HepG2 (cell line): ENCODE results near the gene SAMD4B.

Experiments used
- CEBPB ChIP-seq: IDR thresholded peaks from 2 replicates; pipeline ENCODE4 v1.6.1; 2011; ENCODE audit warnings: low read depth, low read length, improper control_type of control experiment, borderline replicate concordance
- GATAD1 ChIP-seq: IDR thresholded peaks from 2 replicates; pipeline ENCODE4 v1.6.1; 2016; ENCODE audit warnings: missing genetic modification reagents, missing compliant biosample characterization
- NFE2L2 ChIP-seq: fragments of 150-350 bp; IDR thresholded peaks from 2 replicates; pipeline ENCODE4 v1.6.1; 2014; ENCODE audit warnings: low read length
- PCBP2 ChIP-seq: fragments of 200-400 bp; formaldehyde crosslinking; optimal IDR thresholded peaks from 2 replicates; pipeline ENCODE3; 2018; ENCODE audit warnings: low read length, low read depth; ENCODE audit not compliant: poor library complexity, severe bottlenecking
- SP2 ChIP-seq: sonication (generic); formaldehyde crosslinking; IDR thresholded peaks from 2 replicates; pipeline ENCODE4 v1.5.1; 2020; ENCODE audit warnings: mild to moderate bottlenecking, missing genetic modification reagents
- SP4 ChIP-seq: sonication (generic); formaldehyde crosslinking; IDR thresholded peaks from 2 replicates; pipeline ENCODE4 v1.8.1; 2023; ENCODE audit warnings: mild to moderate bottlenecking, missing genetic modification reagents
- ZBTB26 ChIP-seq: IDR thresholded peaks from 2 replicates; pipeline ENCODE4 v1.6.1; 2016; ENCODE audit warnings: missing compliant biosample characterization, missing genetic modification reagents, borderline replicate concordance
- ZBTB49 ChIP-seq: sonication (generic); formaldehyde crosslinking; IDR thresholded peaks from 2 replicates; pipeline ENCODE4 v1.4.0; 2020; ENCODE audit warnings: missing genetic modification reagents, borderline replicate concordance
- ZHX1 ChIP-seq: sonication (generic); formaldehyde crosslinking; IDR thresholded peaks from 2 replicates; pipeline ENCODE4 v1.8.1; 2022; ENCODE audit warnings: low read depth, mild to moderate bottlenecking, missing genetic modification reagents
- TF ChIP-seq, protein P1 (sequence below): sonication (generic); formaldehyde crosslinking; IDR thresholded peaks from 2 replicates; pipeline ENCODE4 v1.5.0; 2020; ENCODE audit warnings: mild to moderate bottlenecking, missing genetic modification reagents, moderate library complexity
- TF ChIP-seq, protein P2 (sequence below): sonication (generic); formaldehyde crosslinking; IDR thresholded peaks from 2 replicates; pipeline ENCODE4 v1.4.0; 2020; ENCODE audit warnings: missing genetic modification reagents
- TF ChIP-seq, protein P3 (sequence below): IDR thresholded peaks from 2 replicates; pipeline ENCODE4 v1.6.1; 2016; ENCODE audit warnings: control low read depth

- TF ChIP-seq ZBTB26 (CRISPR knock-in tag), result no peak
- TF ChIP-seq, protein P1, sequence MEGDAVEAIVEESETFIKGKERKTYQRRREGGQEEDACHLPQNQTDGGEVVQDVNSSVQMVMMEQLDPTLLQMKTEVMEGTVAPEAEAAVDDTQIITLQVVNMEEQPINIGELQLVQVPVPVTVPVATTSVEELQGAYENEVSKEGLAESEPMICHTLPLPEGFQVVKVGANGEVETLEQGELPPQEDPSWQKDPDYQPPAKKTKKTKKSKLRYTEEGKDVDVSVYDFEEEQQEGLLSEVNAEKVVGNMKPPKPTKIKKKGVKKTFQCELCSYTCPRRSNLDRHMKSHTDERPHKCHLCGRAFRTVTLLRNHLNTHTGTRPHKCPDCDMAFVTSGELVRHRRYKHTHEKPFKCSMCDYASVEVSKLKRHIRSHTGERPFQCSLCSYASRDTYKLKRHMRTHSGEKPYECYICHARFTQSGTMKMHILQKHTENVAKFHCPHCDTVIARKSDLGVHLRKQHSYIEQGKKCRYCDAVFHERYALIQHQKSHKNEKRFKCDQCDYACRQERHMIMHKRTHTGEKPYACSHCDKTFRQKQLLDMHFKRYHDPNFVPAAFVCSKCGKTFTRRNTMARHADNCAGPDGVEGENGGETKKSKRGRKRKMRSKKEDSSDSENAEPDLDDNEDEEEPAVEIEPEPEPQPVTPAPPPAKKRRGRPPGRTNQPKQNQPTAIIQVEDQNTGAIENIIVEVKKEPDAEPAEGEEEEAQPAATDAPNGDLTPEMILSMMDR, result no peak
- TF ChIP-seq SP4 (CRISPR knock-in tag), result no peak
- no peak for TF ChIP-seq ZBTB49 (CRISPR knock-in tag)
- no peak for TF ChIP-seq PCBP2
- TF ChIP-seq ZHX1 (CRISPR knock-in tag), result no peak
- no peak for TF ChIP-seq SP2 (CRISPR knock-in tag)
- no peak for TF ChIP-seq GATAD1 (CRISPR knock-in tag)
- no peak for TF ChIP-seq NFE2L2
- TF ChIP-seq CEBPB, result no peak
- TF ChIP-seq, protein P2, sequence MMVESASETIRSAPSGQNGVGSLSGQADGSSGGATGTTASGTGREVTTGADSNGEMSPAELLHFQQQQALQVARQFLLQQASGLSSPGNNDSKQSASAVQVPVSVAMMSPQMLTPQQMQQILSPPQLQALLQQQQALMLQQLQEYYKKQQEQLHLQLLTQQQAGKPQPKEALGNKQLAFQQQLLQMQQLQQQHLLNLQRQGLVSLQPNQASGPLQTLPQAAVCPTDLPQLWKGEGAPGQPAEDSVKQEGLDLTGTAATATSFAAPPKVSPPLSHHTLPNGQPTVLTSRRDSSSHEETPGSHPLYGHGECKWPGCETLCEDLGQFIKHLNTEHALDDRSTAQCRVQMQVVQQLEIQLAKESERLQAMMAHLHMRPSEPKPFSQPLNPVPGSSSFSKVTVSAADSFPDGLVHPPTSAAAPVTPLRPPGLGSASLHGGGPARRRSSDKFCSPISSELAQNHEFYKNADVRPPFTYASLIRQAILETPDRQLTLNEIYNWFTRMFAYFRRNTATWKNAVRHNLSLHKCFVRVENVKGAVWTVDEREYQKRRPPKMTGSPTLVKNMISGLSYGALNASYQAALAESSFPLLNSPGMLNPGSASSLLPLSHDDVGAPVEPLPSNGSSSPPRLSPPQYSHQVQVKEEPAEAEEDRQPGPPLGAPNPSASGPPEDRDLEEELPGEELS (CRISPR knock-in tag), result no peak
- TF ChIP-seq, protein P3, sequence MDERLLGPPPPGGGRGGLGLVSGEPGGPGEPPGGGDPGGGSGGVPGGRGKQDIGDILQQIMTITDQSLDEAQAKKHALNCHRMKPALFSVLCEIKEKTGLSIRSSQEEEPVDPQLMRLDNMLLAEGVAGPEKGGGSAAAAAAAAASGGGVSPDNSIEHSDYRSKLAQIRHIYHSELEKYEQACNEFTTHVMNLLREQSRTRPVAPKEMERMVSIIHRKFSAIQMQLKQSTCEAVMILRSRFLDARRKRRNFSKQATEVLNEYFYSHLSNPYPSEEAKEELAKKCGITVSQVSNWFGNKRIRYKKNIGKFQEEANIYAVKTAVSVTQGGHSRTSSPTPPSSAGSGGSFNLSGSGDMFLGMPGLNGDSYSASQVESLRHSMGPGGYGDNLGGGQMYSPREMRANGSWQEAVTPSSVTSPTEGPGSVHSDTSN (CRISPR knock-in tag), result no peak
Observed at GRCh38 chr19:39423258-39424086, 81.3 kb downstream of the SAMD4B start.
